Measurements from ENCODE around the gene PACS1.

PACS1 gene

GRCh38 chr11:66133216-66133775 lies 63.2 kb downstream of the PACS1 start:
- intact Hi-C loops (cut with DNase I; ENCODE audit: low total_unique reads): no loop called here
- no peak for DNase-seq
- Histone ChIP-seq H3K27me3 (no peaks in the 10 kb centered on the region), H3K9me3 (no peaks in the 10 kb centered on the region), H3K4me1 (peaks cover 0 to 17% (median 3%) of the 10 kb centered on the region in 4 donors), H3K27ac (no peak overlapping the region), H3K4me3 (no peak overlapping the region), H3K36me3 (no peaks in the 10 kb centered on the region)
- no peak for TF ChIP-seq CTCF (IDR thresholded peaks at IDR 0.05)

GRCh38 chr11:66136752-66137123 lies 66.7 kb downstream of the PACS1 start:
- H3K27me3 ChIP-seq: no peaks in the 10 kb centered on the region
- H3K4me1 ChIP-seq: peaks cover 0 to 17% (median 3%) of the 10 kb centered on the region in 4 donors
- TF ChIP-seq CTCF (IDR thresholded peaks at IDR 0.05): no peak
- no peaks in the 10 kb centered on the region for H3K9me3 ChIP-seq
- H3K36me3 ChIP-seq: no peaks in the 10 kb centered on the region
- intact Hi-C loops (cut with DNase I; ENCODE audit: low total_unique reads): no loop called here
- DNase-seq: no peak
- no peak overlapping the region for H3K4me3 ChIP-seq
- no peak overlapping the region for H3K27ac ChIP-seq

- intact Hi-C loops (cut with DNase I; ENCODE audit: low total_unique reads): no loop called here
Observed at GRCh38 chr11:66139817-66140404, 69.8 kb downstream of the PACS1 start.

GRCh38 chr11:66142370-66143263 lies 72.5 kb downstream of the PACS1 start:
- H3K4me1 ChIP-seq: peaks cover 0 to 3% (median under 1%) of the 10 kb centered on the region in 4 donors
- DNase-seq: no peak
- no peak overlapping the region for H3K27ac ChIP-seq
- intact Hi-C loops (cut with DNase I; ENCODE audit: low total_unique reads): no loop called here
- no peaks in the 10 kb centered on the region for H3K36me3 ChIP-seq
- no peaks in the 10 kb centered on the region for H3K9me3 ChIP-seq
- no peak overlapping the region for H3K4me3 ChIP-seq
- no peaks in the 10 kb centered on the region for H3K27me3 ChIP-seq
- TF ChIP-seq CTCF (IDR thresholded peaks at IDR 0.05): no peak

More at GRCh38 chr11:66139817-66140404, 69.8 kb downstream of the PACS1 start:
- H3K4me1 ChIP-seq: peaks cover 0 to 17% (median 3%) of the 10 kb centered on the region in 4 donors
- H3K27me3 ChIP-seq: no peaks in the 10 kb centered on the region
- no peak overlapping the region for H3K27ac ChIP-seq
- DNase-seq: no peak
- H3K4me3 ChIP-seq: no peak overlapping the region
- no peak for TF ChIP-seq CTCF (IDR thresholded peaks at IDR 0.05)
- H3K9me3 ChIP-seq: no peaks in the 10 kb centered on the region
- H3K36me3 ChIP-seq: no peaks in the 10 kb centered on the region

- Histone ChIP-seq H3K36me3 (no peaks in the 10 kb centered on the region), H3K27ac (no peak overlapping the region), H3K4me3 (no peak overlapping the region), H3K27me3 (no peaks in the 10 kb centered on the region), H3K9me3 (no peaks in the 10 kb centered on the region), H3K4me1 (no peaks in the 10 kb centered on the region)
- intact Hi-C loops (cut with DNase I; ENCODE audit: low total_unique reads): no loop called here
- TF ChIP-seq CTCF (IDR thresholded peaks at IDR 0.05): no peak
- DNase-seq: no peak
Observed at GRCh38 chr11:66143264-66143566, 73.1 kb downstream of the PACS1 start.
